Stimulated activated CD4-positive, alpha-beta T cell treated with anti-CD3 and anti-CD28 coated beads, TNF-alpha, amount 100 ng/mL, for 4 hours (primary cell): ENCODE data around the gene PRXL2B.
A peak's percentile ranks its signal among the peaks of the same experiment; 100 is the strongest.

ENCODE experiments used
- DNase-seq, 3 experiments: peaks; one replicate each; pipeline ENCODE4 v3.0.0-alpha.2; 2020; ENCODE audit warnings: low read depth in 3 of 3

Gene PRXL2B

GRCh38 chr1:2585318-2586092 lies 1.1 kb upstream of the PRXL2B start:
- DNase-seq: peak in 2 of 3 experiments; percentile 30 to 43

DNA sequence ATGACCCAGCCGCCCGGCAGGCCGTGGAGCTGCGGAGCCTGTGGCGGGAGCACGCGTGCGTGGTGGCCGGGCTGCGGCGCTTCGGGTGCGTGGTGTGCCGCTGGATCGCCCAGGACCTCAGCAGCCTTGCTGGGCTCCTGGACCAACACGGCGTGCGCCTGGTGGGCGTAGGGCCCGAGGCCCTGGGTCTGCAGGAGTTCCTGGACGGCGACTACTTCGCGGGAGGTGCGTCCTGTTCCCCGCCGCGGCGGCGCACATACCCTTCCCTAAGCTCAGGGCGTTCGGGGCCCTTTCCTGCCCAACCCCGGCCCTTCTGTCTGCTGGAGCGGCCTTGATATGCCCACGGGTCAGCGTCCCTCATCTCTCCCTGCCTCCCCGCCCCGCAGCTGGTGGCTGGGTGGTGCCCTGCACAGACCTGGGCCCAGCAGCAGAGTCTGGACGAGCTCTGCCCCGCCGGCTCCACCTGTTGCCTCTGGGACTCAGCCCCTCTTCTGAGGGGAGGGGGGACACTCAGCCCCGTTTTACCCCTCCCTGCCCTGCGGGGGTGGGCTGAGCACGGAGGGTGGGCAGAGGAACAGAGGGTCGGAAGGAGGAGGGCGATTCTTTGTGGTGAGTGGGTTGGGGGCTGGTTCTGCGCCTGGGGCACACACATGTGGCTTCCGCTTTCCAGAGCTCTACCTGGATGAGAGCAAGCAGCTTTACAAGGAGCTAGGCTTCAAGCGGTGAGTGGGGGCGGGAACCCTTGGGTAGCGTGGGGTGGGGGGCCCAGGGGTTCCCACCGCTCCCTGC lies 688 bp downstream of the PRXL2B start:
- DNase-seq: no peak

GRCh38 chr1:2587860-2588571 lies 1.4 kb downstream of the PRXL2B start:
- DNase-seq: no peak

GRCh38 chr1:2588661-2589430 lies 2.3 kb downstream of the PRXL2B start:
- DNase-seq: no peak

DNA sequence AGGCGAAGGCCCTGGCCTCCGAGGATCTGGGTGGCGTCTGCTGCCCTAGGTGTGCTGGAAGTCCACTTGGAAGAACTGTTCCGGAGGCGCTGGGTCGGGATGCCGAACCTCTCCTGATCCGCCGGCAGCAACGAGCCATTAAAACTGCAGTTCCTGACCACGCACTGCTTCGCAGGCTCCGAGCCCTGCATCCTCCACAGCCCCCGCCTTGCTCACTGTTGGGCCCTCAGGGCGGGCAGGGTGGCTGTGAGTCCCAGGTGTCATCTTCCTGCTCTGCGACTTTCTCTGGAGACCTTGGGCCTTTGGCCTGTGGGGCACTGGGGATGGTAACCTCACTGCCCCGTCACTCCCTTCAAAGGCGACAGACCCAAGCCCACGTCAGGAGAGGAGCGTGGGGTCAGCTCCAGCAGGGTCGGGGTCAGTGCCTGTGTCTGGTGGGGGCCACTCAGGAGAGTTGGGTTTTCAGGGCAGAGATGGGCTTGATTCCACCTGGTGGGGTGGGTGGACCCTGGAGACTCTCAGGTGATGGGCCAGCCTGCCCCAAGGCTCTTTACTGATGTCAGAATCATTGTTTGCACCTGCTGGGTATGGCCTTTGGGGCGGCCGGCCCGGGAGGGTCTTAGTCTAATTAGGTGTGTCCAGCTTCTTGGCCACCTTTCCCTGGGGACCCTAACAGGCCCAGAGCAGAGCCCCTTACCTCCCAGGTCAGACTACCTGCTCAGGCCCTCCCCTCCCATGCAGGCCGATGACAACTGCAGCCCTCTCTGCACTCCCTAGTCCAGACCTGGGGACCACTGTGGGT lies 3.1 kb downstream of the PRXL2B start:
- DNase-seq: no peak

DNA sequence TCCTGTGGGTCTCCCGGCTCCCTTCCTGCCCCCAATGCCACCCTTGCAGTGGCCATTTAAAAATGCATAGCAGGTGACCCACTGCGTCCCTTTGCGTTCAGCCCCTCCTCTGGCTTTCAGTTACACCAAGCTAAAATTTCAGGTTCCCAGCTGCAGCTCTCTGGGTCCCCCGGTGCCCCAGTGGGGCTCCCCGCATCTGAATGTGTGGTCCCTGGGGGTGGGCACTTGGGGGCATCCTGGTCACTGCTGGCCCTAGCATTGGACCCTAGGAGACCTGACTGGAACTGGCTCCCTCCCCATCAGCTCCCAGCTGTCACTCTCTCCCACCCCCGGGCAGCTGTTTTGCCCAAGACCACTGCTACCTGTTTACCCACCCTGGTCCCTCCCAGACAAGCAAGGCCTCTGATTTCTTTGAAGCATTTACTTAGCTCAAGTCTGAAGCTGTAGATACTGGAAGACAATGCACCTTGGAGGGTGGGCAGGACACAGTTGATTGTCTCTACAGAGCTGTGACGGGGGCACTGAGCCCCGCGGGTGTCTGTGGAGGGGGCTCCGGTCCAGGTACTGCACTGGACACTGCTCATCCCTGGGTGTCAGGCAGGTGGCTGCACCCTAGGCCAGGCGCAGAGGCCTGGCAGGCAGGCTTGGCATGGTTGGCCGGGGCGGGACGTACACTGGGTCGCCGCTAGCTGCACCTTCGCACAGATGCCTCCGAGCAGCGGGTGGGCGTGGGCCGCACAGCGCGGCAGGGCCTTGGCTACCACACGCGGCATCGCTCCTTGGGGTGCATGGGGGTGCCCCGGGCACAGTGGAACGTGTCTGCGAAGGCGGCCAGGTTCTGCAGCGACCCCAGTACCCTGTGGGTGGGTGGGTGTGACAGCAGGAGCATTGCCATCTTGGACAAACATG lies 3.9 kb downstream of the PRXL2B start:
- no peak for DNase-seq

DNA sequence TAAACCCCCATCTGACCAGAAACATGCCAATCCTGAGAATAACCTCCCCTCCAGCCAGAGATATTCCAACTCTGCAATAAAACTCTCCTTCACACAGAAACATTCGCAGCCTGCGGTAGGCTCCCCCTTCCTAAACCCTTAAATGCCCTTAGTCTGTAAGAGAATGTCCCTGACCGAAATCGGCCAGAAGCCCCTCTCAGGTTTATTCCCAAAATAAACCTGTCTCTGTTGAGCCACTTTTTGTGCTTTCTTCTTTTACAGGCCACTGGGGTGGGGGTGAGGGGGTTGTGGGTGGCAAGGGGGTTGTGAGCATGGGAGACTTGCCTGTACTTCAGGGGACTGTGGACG lies 4.6 kb downstream of the PRXL2B start:
- no peak for DNase-seq

DNA sequence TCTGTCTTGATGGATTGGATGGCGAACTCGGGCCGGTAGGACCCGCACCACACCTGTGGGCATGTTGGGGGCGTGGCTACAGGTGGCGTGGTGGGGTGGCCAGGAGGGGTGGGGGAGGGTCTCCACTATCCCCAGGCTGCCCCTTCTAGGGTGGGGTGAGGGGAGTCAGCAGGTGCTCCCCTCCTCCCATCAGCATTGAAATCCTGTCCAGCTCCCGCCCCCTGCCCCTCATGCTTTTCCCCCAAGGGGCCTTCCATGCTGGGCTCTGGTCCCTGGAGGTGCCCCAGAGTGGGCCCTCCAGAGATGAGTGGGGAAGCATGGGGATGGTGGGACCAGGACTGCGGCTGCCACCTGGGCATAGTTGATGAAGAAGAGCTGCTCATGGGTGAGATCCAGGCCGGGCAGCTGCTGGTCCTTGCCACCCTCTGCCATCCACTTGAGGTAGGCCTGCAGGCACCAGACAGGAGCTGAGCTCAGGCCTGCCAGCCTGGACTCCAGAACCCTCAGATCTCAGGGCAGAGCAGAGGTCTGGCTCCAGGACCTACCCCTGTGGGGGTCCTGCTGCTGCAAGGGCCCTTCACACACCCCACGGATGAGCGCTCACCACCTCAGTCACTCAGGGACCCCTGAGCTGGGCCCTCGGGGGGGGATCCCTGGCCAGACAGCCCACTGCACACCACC lies 5.1 kb downstream of the PRXL2B start:
- DNase-seq: no peak

- DNase-seq: no peak
These were observed 6.1 kb downstream of the PRXL2B start for GRCh38 chr1:2592672-2593071.

GRCh38 chr1:2593251-2593878 lies 6.8 kb downstream of the PRXL2B start:
- DNase-seq: no peak

DNA sequence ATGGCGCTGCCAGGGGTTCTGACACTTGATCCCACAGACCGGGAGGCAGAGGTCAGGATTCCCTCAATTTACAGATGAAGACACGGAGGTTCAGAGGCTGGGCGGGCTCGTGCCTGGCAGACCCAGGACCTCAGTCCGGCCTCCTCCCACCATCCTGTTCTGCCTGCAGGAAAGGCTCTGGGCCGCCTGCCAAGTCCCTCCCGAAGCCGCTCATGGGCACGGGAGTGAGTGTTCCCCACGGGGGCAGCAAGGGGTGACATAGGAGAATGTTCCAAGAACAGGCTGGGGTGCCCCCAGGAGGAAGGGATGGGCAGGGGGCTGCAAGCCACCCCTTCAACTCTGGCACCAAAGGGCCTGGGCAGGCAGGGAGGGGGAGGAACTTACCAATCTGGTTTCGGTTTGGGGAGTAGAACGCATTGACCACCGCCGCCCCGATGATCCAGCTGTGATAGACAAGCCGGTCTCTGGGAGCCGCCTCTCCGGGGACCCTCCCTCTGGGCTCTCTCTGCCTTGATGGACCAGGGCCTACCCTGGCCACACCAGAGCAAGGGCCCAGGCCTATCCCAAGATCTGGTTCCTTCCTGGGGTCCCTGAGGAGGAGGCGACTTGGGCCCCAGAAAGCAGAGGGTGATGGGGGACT lies 7.5 kb downstream of the PRXL2B start:
- no peak for DNase-seq

GRCh38 chr1:2594641-2595131 lies 8.1 kb downstream of the PRXL2B start:
- DNase-seq: no peak

DNA sequence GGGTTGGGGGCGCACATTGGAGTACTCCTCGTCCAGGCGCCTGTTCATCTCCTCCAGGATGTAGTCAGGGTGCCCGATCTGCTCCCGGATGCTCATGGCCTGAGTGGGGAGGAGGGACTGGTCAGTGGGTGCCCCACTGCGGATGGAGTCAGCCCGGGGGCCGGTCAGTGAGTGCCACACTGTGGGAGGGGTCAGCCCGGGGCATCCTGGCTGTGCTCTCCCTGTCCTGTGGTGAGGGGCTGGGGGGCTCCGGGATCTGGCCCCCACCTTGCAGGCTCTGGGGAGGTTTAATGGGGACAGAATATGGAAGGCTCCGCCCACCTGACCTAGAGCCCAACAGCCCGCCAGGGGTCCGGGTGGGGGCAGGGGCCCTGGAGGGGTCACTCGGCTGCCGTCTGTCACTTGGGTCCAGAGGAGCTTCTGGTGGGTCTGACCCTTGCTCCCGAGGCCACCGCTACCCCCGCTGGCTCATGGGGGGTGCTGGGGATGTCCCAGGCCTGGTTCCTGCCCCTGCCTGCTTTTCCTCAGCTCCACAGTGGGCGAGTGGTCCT lies 8.8 kb downstream of the PRXL2B start:
- no peak for DNase-seq

GRCh38 chr1:2595812-2596529 lies 9.4 kb downstream of the PRXL2B start:
- no peak for DNase-seq

GRCh38 chr1:2596530-2597333 lies 10.2 kb downstream of the PRXL2B start:
- DNase-seq: no peak
